ENCODE measurements around the gene KDSR. TPM values are rescaled to one million over a fixed set of nuclear protein-coding genes. Genes with fewer than 3 reads are reported as not detected.

KDSR gene
- total RNA-seq, 1 experiment from 2014 or later, result 493 TPM

DNA sequence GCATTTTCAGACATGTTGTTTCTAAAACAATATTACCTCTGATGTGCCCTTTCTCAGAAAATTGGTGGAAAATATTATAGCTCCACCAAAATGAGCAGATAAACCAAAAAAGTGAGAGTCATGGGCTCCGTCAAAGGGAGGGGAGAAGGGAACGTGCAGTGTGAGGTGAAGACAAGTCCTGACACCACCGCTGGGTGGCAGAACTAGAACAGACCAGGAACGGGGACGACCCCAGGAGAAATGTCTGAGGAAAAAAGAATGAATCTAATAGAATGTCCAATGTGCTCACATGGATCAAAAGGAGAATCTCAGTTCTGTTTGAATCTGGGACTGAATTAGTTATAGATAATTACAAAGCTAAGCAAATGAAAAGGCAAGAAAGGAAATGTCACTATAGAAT, 24.8 kb downstream of the KDSR start:
- Histone ChIP-seq H3K27me3 (replicated peaks; ENCODE audit: insufficient read depth, low read depth, low read length, poor library complexity) (no peaks in the 10 kb centered on the region), H3K36me3 (ENCODE audit: insufficient read depth, low read length, poor library complexity, severe bottlenecking) (peaks cover 100% of the 10 kb centered on the region), H3K9me3 (ENCODE audit: low read depth, low read length, poor library complexity, severe bottlenecking) (no peaks in the 10 kb centered on the region), H3K27ac (ENCODE audit: low read depth, low read length, poor library complexity, severe bottlenecking) (peak overlapping the region; percentile 51), H3K4me1 (ENCODE audit: insufficient read depth, low read length, poor library complexity, severe bottlenecking) (peaks cover 45% of the 10 kb centered on the region), H3K4me3 (ENCODE audit: low read depth, low read length, poor library complexity, severe bottlenecking) (no peak overlapping the region)
- intact Hi-C loops (cut with micrococcal nuclease; ENCODE audit: unreplicated experiment), result loop anchor here (1.0 to 10.0 kb wide), 2 partner anchors 97 to 163 kb away; no protein-coding TSS in a partner anchor
- CTCF ChIA-PET, result no interaction called here
- no TSS peak for BruUV-seq (replicated peaks)
- DNase-seq (ENCODE audit: low spot score), result peak; percentile 87
- TF ChIP-seq EZH2 (IDR thresholded peaks at IDR 0.05; ENCODE audit: borderline replicate concordance, low read depth, low read length, poor library complexity, severe bottlenecking), result no peak
- TF ChIP-seq, protein P1, sequence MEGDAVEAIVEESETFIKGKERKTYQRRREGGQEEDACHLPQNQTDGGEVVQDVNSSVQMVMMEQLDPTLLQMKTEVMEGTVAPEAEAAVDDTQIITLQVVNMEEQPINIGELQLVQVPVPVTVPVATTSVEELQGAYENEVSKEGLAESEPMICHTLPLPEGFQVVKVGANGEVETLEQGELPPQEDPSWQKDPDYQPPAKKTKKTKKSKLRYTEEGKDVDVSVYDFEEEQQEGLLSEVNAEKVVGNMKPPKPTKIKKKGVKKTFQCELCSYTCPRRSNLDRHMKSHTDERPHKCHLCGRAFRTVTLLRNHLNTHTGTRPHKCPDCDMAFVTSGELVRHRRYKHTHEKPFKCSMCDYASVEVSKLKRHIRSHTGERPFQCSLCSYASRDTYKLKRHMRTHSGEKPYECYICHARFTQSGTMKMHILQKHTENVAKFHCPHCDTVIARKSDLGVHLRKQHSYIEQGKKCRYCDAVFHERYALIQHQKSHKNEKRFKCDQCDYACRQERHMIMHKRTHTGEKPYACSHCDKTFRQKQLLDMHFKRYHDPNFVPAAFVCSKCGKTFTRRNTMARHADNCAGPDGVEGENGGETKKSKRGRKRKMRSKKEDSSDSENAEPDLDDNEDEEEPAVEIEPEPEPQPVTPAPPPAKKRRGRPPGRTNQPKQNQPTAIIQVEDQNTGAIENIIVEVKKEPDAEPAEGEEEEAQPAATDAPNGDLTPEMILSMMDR (conservative IDR thresholded peaks at IDR 0.05; ENCODE audit: low read depth, low read length), result peak; percentile 76
- POLR2A ChIA-PET (ENCODE audit: low non-redundant PET), result interaction anchor here (0.7 kb wide), 1 partner anchor 14 kb away, joined by 6 read pairs; no protein-coding TSS in a partner anchor

DNA sequence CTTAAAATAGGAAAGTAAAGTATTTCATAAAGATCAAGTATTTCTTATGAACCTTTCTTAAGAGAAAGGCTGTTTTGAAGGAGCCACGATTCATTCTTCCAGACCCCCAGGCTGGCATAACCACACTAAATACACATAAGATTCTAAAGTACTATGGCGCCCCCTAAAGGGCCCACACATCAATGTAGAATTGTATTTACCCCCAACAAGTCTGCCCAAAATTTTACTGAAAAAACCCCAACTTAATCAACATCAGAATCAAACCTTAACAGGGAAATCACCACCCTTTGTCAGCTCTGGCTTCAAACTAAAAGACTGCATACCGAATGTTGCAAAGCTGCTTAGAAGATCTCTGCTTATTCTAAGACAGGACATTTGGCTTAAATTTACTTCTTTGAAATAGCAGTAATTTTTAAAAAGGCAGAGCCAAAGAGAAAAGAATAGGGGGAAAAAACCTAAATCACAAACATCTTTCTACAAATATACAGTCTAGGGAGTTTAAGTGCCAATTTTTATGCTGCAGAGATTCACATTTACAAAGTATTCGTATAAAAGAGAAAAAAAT, 27.0 kb downstream of the KDSR start:
- TF ChIP-seq, protein P1 (conservative IDR thresholded peaks at IDR 0.05; ENCODE audit: low read depth, low read length), result peak; percentile 77
- TF ChIP-seq EZH2 (IDR thresholded peaks at IDR 0.05; ENCODE audit: borderline replicate concordance, low read depth, low read length, poor library complexity, severe bottlenecking), result no peak
- Histone ChIP-seq H3K4me1 (ENCODE audit: insufficient read depth, low read length, poor library complexity, severe bottlenecking) (peaks cover 33% of the 10 kb centered on the region), H3K4me3 (ENCODE audit: low read depth, low read length, poor library complexity, severe bottlenecking) (no peak overlapping the region), H3K27ac (ENCODE audit: low read depth, low read length, poor library complexity, severe bottlenecking) (no peak overlapping the region), H3K36me3 (ENCODE audit: insufficient read depth, low read length, poor library complexity, severe bottlenecking) (peaks cover 100% of the 10 kb centered on the region), H3K27me3 (replicated peaks; ENCODE audit: insufficient read depth, low read depth, low read length, poor library complexity) (no peaks in the 10 kb centered on the region), H3K9me3 (ENCODE audit: low read depth, low read length, poor library complexity, severe bottlenecking) (no peaks in the 10 kb centered on the region)
- ChIA-PET POLR2A (ENCODE audit: low non-redundant PET) (no interaction called here), CTCF (no interaction called here)
- DNase-seq (ENCODE audit: low spot score), result peak; percentile 80
- intact Hi-C loops (cut with micrococcal nuclease; ENCODE audit: unreplicated experiment), result loop anchor here (10.0 kb wide), 1 partner anchor 165 kb away; no protein-coding TSS in a partner anchor
- no TSS peak for BruUV-seq (replicated peaks)

DNA sequence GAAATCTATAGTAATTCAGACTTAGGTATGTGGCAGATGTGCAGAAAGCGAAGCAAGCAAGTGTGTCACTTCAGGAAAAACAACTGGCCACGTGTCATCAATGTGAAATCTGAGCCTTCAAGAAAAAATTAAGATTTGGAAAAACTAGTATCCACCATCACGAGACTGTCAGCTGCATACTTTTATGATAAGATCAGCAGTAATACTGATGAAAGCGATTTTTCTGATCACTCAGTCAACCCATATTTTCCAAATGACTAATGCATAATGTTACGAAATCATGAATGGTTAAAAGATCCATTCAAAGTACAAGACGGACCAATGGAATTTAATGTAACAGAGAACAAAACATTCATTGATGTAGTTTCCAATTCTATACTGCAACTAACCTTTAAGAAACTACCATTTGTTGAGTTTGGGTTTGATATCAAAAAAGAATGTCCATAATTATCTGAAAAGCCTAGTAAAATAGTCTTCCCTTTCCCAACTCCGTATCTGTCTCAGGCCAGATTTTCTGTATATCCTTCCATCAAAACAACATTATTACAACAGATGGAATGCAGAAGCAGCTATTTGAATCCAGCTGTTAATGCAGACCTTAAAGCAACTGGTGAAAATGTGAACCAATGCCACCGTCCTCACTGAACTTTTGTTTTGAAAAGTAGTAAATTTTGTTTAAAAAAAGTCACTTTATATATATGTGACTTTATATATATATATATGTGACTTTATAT, 30.5 kb downstream of the KDSR start:
- intact Hi-C loops (cut with micrococcal nuclease; ENCODE audit: unreplicated experiment), result no loop called here
- H3K4me1 ChIP-seq (ENCODE audit: insufficient read depth, low read length, poor library complexity, severe bottlenecking), result peaks cover 20% of the 10 kb centered on the region
- H3K9me3 ChIP-seq (ENCODE audit: low read depth, low read length, poor library complexity, severe bottlenecking), result no peaks in the 10 kb centered on the region
- TF ChIP-seq EZH2 (IDR thresholded peaks at IDR 0.05; ENCODE audit: borderline replicate concordance, low read depth, low read length, poor library complexity, severe bottlenecking), result no peak
- TF ChIP-seq, protein P1 (conservative IDR thresholded peaks at IDR 0.05; ENCODE audit: low read depth, low read length), result no peak
- no peaks in the 10 kb centered on the region for H3K27me3 ChIP-seq (replicated peaks; ENCODE audit: insufficient read depth, low read depth, low read length, poor library complexity)
- H3K36me3 ChIP-seq (ENCODE audit: insufficient read depth, low read length, poor library complexity, severe bottlenecking), result peaks cover 99% of the 10 kb centered on the region
- POLR2A ChIA-PET (ENCODE audit: low non-redundant PET), result no interaction called here
- no TSS peak for BruUV-seq (replicated peaks)
- CTCF ChIA-PET, result no interaction called here
- H3K4me3 ChIP-seq (ENCODE audit: low read depth, low read length, poor library complexity, severe bottlenecking), result no peak overlapping the region
- DNase-seq (ENCODE audit: low spot score), result peak; percentile 57
- H3K27ac ChIP-seq (ENCODE audit: low read depth, low read length, poor library complexity, severe bottlenecking), result peak overlapping the region; percentile 6
